Sigmoid colon (tissue), 4 donors: ENCODE measurements around the gene DRAP1.

Source experiments
- EP300 ChIP-seq, 4 donors: sonication (generic); formaldehyde crosslinking; IDR thresholded peaks; one replicate each; pipeline ENCODE4 v1.6.1; 2017; ENCODE audit warnings: antibody characterized with exemption in 4 of 4
- POLR2A ChIP-seq, 2 donors: fragments of 450-650 bp; IDR thresholded peaks; one replicate each; pipeline ENCODE4 v1.6.1; 2016; ENCODE audit warnings: antibody characterized with exemption in 2 of 2, mild to moderate bottlenecking in 2 of 2, moderate library complexity in 2 of 2
- POLR2AphosphoS5 ChIP-seq, 4 donors: sonication (generic); formaldehyde crosslinking; IDR thresholded peaks; one replicate each; pipeline ENCODE4 v1.6.1; 2017; ENCODE audit warnings: antibody characterized with exemption in 4 of 4
- TF ChIP-seq, protein P1 (sequence below), 4 experiments: fragments of 450-650 bp in 3 of 4; fragments of 200-600 bp in 1 of 4; IDR thresholded peaks; one replicate each; pipeline ENCODE4 v1.5.1; 2016 to 2019; ENCODE audit warnings: antibody characterized with exemption in 4 of 4, mild to moderate bottlenecking in 3 of 4, moderate library complexity in 2 of 4

DNA sequence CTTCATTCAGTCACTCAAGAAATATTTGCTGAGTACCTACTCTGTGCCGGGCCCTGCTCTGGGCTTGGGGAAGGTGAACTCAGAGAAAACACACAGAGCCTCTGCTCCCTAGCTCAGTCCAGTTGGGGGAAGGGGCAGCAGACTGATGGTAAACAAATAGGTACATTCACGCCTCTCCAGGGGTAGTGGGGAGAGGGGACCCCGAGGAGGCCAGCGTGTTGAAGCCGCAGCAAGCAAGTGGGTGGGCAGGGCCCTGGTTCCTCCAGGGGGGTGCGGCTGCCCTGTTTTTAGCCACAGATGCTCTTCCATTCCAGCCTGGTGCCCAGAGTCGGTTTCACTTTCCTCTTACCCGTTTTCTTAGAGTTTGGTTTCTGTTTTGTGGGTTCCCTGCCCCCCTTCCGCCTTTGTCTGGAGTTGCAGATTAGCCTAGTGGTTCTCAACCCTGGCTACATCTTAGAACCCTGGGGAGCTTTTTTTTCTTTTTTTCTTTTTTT lies 8.7 kb downstream of the DRAP1 start:
- TF ChIP-seq EP300 (IDR thresholded peaks at IDR 0.05) (no peak), POLR2A (IDR thresholded peaks at IDR 0.05) (no peak), POLR2AphosphoS5 (IDR thresholded peaks at IDR 0.05) (no peak)
- TF ChIP-seq, protein P1, sequence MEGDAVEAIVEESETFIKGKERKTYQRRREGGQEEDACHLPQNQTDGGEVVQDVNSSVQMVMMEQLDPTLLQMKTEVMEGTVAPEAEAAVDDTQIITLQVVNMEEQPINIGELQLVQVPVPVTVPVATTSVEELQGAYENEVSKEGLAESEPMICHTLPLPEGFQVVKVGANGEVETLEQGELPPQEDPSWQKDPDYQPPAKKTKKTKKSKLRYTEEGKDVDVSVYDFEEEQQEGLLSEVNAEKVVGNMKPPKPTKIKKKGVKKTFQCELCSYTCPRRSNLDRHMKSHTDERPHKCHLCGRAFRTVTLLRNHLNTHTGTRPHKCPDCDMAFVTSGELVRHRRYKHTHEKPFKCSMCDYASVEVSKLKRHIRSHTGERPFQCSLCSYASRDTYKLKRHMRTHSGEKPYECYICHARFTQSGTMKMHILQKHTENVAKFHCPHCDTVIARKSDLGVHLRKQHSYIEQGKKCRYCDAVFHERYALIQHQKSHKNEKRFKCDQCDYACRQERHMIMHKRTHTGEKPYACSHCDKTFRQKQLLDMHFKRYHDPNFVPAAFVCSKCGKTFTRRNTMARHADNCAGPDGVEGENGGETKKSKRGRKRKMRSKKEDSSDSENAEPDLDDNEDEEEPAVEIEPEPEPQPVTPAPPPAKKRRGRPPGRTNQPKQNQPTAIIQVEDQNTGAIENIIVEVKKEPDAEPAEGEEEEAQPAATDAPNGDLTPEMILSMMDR (IDR thresholded peaks at IDR 0.05) = no peak
